PFSK-1 (cell line): ENCODE results near the gene BLCAP.

Source experiments
- FOXP2 ChIP-seq: optimal IDR thresholded peaks from 2 replicates; pipeline ENCODE3; 2011; ENCODE audit warnings: borderline replicate concordance, control low read depth, inconsistent platforms; ENCODE audit not compliant: insufficient read depth; ENCODE audit errors: extremely low read length, extremely low read depth
- POLR2AphosphoS5 ChIP-seq: IDR thresholded peaks from 2 replicates; pipeline ENCODE4 v1.6.1; 2012; ENCODE audit warnings: low read depth, mild to moderate bottlenecking, control low read depth, low read length, moderate library complexity
- SIN3A ChIP-seq: IDR thresholded peaks from 2 replicates; pipeline ENCODE4 v1.6.1; 2012; ENCODE audit warnings: mild to moderate bottlenecking, low read length, moderate library complexity, borderline replicate concordance; ENCODE audit not compliant: insufficient read depth
- TAF1 ChIP-seq: IDR thresholded peaks from 2 replicates; pipeline ENCODE4 v1.6.1; 2012; ENCODE audit warnings: low read length, control low read depth, borderline replicate concordance; ENCODE audit not compliant: insufficient read depth
- TF ChIP-seq, protein P1 (sequence below), 2 experiments: IDR thresholded peaks; 2 replicates each; pipeline versions ENCODE4 v1.6.1 to v1.8.0; 2011 to 2012; ENCODE audit warnings: low read depth in 2 of 2, low read length in 2 of 2, control low read depth in 1 of 2, inconsistent platforms in 1 of 2, mild to moderate bottlenecking in 1 of 2, moderate library complexity in 1 of 2; ENCODE audit not compliant: insufficient read depth in 1 of 2

Gene BLCAP

DNA sequence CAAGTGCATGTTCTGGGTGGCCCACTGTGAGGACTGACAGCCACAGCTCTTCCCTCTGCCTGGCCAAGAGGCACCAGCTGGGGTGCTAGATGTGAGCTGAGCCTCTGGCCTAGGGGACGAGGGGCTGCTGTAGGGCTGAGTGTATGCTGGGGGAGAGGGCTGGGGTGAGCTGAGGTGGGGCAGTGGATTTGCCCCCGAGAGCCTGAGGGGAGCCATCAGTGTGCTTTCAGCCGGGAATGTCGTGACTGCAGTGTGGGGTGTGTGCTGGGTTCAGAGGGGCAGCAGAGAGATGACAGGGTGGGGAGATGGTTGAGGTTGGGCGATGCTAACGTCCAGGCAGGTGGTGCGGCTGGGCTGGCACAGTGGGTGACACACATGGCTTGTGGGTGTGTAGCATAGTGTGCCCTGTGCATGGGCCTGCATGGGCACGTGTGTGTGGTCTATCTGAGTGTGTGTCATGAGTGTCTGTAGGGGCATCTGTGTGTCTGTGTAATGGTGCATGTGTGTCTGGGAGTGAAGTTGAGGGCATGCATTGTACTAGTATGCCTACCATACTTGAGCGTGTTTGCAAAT is 46.0 kb upstream of the BLCAP start:
- TF ChIP-seq SIN3A (no peak), POLR2AphosphoS5 (no peak), TAF1 (no peak), FOXP2 (no peak)
- TF ChIP-seq, protein P1, sequence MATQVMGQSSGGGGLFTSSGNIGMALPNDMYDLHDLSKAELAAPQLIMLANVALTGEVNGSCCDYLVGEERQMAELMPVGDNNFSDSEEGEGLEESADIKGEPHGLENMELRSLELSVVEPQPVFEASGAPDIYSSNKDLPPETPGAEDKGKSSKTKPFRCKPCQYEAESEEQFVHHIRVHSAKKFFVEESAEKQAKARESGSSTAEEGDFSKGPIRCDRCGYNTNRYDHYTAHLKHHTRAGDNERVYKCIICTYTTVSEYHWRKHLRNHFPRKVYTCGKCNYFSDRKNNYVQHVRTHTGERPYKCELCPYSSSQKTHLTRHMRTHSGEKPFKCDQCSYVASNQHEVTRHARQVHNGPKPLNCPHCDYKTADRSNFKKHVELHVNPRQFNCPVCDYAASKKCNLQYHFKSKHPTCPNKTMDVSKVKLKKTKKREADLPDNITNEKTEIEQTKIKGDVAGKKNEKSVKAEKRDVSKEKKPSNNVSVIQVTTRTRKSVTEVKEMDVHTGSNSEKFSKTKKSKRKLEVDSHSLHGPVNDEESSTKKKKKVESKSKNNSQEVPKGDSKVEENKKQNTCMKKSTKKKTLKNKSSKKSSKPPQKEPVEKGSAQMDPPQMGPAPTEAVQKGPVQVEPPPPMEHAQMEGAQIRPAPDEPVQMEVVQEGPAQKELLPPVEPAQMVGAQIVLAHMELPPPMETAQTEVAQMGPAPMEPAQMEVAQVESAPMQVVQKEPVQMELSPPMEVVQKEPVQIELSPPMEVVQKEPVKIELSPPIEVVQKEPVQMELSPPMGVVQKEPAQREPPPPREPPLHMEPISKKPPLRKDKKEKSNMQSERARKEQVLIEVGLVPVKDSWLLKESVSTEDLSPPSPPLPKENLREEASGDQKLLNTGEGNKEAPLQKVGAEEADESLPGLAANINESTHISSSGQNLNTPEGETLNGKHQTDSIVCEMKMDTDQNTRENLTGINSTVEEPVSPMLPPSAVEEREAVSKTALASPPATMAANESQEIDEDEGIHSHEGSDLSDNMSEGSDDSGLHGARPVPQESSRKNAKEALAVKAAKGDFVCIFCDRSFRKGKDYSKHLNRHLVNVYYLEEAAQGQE (IDR thresholded peaks at IDR 0.05; ENCODE audit: insufficient read depth in 1 of 2, low read depth in 2 of 2, low read length in 2 of 2) = no peak

DNA sequence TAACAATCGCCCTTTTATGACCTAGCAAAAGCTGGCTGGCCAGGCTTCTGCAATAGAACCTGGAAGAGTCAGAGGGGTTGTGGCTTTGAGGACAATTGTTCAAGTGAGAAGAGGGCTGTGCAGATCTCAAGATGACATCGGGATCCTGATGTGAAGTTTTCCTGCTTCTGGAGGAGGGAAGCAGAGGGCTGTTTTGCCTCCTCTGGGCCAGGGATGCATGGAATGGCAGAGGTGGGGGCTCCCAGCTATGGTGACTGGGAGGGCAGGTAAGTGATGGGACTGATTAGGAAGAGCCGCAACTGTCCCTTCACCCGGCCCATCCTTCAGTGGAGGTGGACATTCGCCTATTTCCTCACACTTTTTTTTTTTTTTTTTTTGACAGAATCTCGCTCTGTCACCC is 43.4 kb upstream of the BLCAP start:
- TF ChIP-seq, protein P1 (IDR thresholded peaks at IDR 0.05; ENCODE audit: insufficient read depth in 1 of 2, low read depth in 2 of 2, low read length in 2 of 2) = no peak

DNA sequence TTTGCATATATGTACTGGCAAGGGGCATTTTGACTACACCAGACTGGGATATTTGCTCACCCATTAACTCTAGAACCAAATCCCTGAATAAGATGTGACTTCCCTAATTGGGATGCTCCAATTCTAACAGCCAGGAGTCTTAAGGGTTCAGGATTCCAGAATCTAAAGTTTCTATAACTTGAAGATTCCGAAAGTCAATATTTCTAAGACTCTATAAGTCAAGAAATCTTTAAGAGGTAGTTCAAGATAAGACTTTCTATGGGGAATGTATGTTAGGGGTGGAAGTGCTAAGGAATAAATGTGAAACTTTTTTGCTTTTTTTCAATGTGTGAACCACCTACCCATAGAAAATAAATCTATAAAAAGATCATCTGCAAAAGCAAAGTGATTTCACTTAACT is 42.7 kb upstream of the BLCAP start:
- TF ChIP-seq, protein P1 (IDR thresholded peaks at IDR 0.05; ENCODE audit: insufficient read depth in 1 of 2, low read depth in 2 of 2, low read length in 2 of 2) = no peak
- TF ChIP-seq POLR2AphosphoS5 = no peak

DNA sequence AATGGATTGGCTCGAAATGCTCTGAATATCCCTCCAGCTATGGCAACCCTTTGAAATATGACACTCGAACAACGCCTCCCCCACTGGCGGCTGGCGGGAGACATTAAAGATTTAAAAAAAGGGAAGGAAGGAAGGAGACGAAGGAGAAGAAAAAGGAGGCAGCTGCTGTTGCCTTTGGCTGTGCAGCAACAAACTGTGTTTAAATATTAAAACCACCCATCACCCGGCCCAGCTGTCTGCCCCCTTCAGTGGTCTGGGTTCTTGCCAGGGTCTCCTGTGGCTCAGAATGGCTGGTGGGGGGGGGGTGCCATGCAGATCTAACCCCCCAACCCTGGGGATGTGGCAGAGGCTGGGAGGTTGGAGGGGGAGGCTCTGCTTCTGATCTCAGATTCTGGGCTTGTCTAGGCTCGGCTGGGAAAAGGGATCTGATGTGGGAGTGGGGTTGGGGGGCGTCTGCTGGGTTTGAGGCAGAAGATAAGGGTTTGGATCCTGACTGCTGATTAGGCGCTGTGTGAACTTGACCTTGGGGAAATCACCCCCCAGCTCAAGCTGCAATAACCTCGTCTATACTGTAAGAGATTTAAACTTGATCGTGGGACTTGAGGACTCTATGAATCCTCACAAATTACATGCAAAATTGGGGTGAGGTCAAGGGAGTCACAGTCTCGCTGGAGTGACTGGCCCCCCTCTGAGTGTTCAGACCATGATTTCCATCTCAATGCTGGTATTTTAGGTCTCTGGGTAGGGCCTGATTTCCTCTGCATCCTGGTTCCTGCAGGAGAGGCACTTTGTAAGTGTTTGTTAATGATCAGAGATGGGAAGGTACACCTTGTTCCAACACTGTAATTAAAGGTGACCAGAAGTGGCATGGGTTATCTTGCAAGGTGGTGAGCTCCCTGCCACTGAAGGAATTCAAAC is 40.3 kb upstream of the BLCAP start:
- no peak for TF ChIP-seq POLR2AphosphoS5
- TF ChIP-seq FOXP2 = no peak
- TF ChIP-seq, protein P1 (IDR thresholded peaks at IDR 0.05; ENCODE audit: insufficient read depth in 1 of 2, low read depth in 2 of 2, low read length in 2 of 2) = no peak
- TF ChIP-seq TAF1 = no peak
- TF ChIP-seq SIN3A = no peak

DNA sequence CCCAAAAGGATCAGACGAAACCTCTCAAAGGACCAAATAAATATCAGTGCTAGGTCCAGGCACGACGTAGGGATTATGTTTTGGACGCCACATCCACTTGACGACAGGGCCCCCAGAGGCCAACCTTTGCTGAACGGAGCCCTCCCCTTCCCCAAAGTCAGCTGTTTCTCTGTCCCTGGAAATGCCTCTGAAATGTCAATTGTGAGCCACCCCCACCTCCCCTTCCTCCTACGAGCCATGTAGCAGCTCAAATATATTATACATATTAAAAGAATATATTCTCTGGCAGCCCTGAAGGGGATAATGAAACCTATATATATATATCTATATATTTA is 39.6 kb upstream of the BLCAP start:
- TF ChIP-seq SIN3A = no peak
- no peak for TF ChIP-seq FOXP2
- no peak for TF ChIP-seq POLR2AphosphoS5
- no peak for TF ChIP-seq TAF1
- TF ChIP-seq, protein P1 (IDR thresholded peaks at IDR 0.05; ENCODE audit: insufficient read depth in 1 of 2, low read depth in 2 of 2, low read length in 2 of 2) = no peak
